Sigmoid colon (tissue), 4 donors: ENCODE results near the gene ZCCHC7.

ENCODE experiments used
- EP300 ChIP-seq, 4 donors: sonication (generic); formaldehyde crosslinking; IDR thresholded peaks; one replicate each; pipeline ENCODE4 v1.6.1; 2017; ENCODE audit warnings: antibody characterized with exemption in 4 of 4
- POLR2A ChIP-seq, 2 donors: fragments of 450-650 bp; IDR thresholded peaks; one replicate each; pipeline ENCODE4 v1.6.1; 2016; ENCODE audit warnings: antibody characterized with exemption in 2 of 2, mild to moderate bottlenecking in 2 of 2, moderate library complexity in 2 of 2
- TF ChIP-seq, protein P1 (sequence below), 4 experiments: fragments of 450-650 bp in 3 of 4; fragments of 200-600 bp in 1 of 4; IDR thresholded peaks; one replicate each; pipeline ENCODE4 v1.5.1; 2016 to 2019; ENCODE audit warnings: antibody characterized with exemption in 4 of 4, mild to moderate bottlenecking in 3 of 4, moderate library complexity in 2 of 4

DNA sequence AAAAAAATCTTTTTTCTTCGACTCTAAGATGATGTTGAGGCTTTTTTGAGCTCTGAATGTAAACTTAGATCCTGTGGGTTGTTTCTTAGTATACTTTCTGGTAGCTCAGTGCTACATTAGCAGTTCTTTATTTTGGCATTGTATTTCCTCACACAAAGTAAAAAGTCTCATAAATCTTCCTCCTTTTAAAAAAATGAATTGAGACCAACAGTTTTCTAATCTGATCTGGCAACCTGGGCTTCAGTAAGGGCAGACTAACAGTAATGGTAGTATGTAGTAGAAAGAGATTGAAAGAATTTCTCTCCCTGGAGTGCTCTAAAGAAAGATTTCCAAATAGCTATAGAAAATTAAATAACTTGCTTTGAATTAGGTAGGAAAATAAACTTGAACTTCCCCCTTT is 31.4 kb downstream of the ZCCHC7 start:
- TF ChIP-seq EP300 (IDR thresholded peaks at IDR 0.05) = no peak
- TF ChIP-seq, protein P1, sequence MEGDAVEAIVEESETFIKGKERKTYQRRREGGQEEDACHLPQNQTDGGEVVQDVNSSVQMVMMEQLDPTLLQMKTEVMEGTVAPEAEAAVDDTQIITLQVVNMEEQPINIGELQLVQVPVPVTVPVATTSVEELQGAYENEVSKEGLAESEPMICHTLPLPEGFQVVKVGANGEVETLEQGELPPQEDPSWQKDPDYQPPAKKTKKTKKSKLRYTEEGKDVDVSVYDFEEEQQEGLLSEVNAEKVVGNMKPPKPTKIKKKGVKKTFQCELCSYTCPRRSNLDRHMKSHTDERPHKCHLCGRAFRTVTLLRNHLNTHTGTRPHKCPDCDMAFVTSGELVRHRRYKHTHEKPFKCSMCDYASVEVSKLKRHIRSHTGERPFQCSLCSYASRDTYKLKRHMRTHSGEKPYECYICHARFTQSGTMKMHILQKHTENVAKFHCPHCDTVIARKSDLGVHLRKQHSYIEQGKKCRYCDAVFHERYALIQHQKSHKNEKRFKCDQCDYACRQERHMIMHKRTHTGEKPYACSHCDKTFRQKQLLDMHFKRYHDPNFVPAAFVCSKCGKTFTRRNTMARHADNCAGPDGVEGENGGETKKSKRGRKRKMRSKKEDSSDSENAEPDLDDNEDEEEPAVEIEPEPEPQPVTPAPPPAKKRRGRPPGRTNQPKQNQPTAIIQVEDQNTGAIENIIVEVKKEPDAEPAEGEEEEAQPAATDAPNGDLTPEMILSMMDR (IDR thresholded peaks at IDR 0.05) = no peak
- no peak for TF ChIP-seq POLR2A (IDR thresholded peaks at IDR 0.05)
